ENCODE results near the gene DIP2C. TPM values are rescaled to one million over a fixed set of nuclear protein-coding genes. Genes with fewer than 3 reads are reported as not detected.

DIP2C gene
- polyA plus RNA-seq, 3 donors, result 0.11 TPM; not detected in 2

DNA sequence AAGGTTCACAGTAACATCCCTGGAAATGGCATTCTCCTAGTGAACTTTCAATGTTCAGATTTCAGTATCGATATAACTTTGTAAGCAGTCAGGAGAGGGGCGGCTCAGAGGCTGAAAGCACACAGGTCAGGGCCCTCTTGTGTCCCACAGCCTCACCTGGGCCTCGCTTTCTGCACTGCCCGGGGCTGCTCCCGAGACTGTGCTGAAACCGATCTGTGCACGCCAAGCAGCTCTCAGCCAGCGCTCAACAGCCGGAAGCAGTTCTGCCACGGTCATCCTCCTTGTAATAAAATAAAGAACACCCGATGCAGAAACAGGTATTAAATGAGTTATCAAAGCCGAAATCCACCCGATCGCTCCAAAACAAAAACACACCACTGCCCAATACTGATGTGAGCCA lies 106.0 kb downstream of the DIP2C start:
- WGBS (ENCODE audit: insufficient coverage), result 95% methylated on average over 13 of the region's 14 CpGs
- Histone ChIP-seq H3K4me2 (replicated peaks; ENCODE audit: extremely low read depth, low read length, poor library complexity, severe bottlenecking) (no peak overlapping the region), H4K20me1 (ENCODE audit: insufficient read depth, low read length) (no peaks in the 10 kb centered on the region), H3K79me2 (ENCODE audit: insufficient read depth, low read length) (no peaks in the 10 kb centered on the region), H3K27me3 (ENCODE audit: control insufficient read depth in 2 of 2, insufficient read depth in 2 of 2, low read length in 2 of 2) (no peaks in the 10 kb centered on the region), H3K4me1 (ENCODE audit: control insufficient read depth in 1 of 2, insufficient read depth in 2 of 2, low read length in 2 of 2) (no peaks in the 10 kb centered on the region), H3K9me3 (replicated peaks in 1 of 2; ENCODE audit: control insufficient read depth in 1 of 2, insufficient read depth in 1 of 2, low read length in 2 of 2) (peaks cover 0 to 11% of the 10 kb centered on the region in 2 donors), H3K9ac (ENCODE audit: insufficient read depth, low read length, poor library complexity, severe bottlenecking) (no peak overlapping the region), H2AFZ (ENCODE audit: insufficient read depth, low read depth, low read length, poor library complexity, severe bottlenecking) (no peak overlapping the region), H3K27ac (ENCODE audit: low read depth in 1 of 2, low read length in 2 of 2) (no peak overlapping the region), H3K4me3 (replicated peaks in 1 of 3; ENCODE audit: low read depth in 2 of 3, low read length in 3 of 3) (no peak overlapping the region), H3K36me3 (replicated peaks in 1 of 2; ENCODE audit: control insufficient read depth in 1 of 2, insufficient read depth in 2 of 2, low read length in 2 of 2) (no peaks in the 10 kb centered on the region)
- no peak for DNase-seq
- intact Hi-C loops (cut with micrococcal nuclease), result no loop called here
- Mint-ChIP-seq H3K4me3 (no peak overlapping the region), H3K27ac (no peak overlapping the region), H3K4me1 (no peaks in the 10 kb centered on the region), H3K36me3 (no peaks in the 10 kb centered on the region), H3K27me3 (ENCODE audit: low read depth in 3 of 3) (peaks cover 7 to 10% (median 9%) of the 10 kb centered on the region in 3 donors), H3K9me3 (peaks cover 1 to 4% (median 2%) of the 10 kb centered on the region in 7 donors)
- TF ChIP-seq, protein P1, sequence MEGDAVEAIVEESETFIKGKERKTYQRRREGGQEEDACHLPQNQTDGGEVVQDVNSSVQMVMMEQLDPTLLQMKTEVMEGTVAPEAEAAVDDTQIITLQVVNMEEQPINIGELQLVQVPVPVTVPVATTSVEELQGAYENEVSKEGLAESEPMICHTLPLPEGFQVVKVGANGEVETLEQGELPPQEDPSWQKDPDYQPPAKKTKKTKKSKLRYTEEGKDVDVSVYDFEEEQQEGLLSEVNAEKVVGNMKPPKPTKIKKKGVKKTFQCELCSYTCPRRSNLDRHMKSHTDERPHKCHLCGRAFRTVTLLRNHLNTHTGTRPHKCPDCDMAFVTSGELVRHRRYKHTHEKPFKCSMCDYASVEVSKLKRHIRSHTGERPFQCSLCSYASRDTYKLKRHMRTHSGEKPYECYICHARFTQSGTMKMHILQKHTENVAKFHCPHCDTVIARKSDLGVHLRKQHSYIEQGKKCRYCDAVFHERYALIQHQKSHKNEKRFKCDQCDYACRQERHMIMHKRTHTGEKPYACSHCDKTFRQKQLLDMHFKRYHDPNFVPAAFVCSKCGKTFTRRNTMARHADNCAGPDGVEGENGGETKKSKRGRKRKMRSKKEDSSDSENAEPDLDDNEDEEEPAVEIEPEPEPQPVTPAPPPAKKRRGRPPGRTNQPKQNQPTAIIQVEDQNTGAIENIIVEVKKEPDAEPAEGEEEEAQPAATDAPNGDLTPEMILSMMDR (IDR thresholded peaks at IDR 0.05), result no peak

DNA sequence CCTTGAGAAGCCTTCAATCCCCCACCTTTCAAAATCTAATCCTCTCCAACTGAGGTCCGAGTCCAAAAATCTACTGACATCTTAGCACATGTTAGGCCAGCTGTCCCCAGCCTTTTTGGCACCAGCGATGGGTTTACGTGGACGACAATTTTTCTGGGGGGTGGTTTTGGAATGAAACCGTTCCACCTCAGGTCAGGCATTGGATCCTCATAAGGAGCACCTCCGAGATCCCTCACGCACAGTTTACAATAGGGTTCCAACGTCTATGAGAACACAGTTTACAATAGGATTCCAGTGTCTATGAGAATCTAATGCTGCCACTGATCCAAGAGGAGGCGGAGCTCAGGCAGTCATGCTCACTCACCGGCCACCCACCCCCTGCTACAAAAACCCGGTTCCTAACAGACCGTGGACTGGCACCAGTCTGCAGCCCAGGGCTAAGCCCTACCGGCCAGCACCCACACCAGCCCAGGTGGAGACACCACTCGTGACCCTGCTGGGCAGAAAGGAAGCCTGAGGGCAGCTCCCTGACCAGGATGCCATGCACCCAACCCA lies 107.6 kb downstream of the DIP2C start:
- Histone ChIP-seq H3K9me3 (replicated peaks in 1 of 2; ENCODE audit: control insufficient read depth in 1 of 2, insufficient read depth in 1 of 2, low read length in 2 of 2) (peaks cover 0 to 11% of the 10 kb centered on the region in 2 donors), H4K20me1 (ENCODE audit: insufficient read depth, low read length) (no peaks in the 10 kb centered on the region), H3K27me3 (ENCODE audit: control insufficient read depth in 2 of 2, insufficient read depth in 2 of 2, low read length in 2 of 2) (no peaks in the 10 kb centered on the region), H3K4me2 (replicated peaks; ENCODE audit: extremely low read depth, low read length, poor library complexity, severe bottlenecking) (no peak overlapping the region), H3K27ac (ENCODE audit: low read depth in 1 of 2, low read length in 2 of 2) (no peak overlapping the region), H3K79me2 (ENCODE audit: insufficient read depth, low read length) (no peaks in the 10 kb centered on the region), H3K4me3 (replicated peaks in 1 of 3; ENCODE audit: low read depth in 2 of 3, low read length in 3 of 3) (no peak overlapping the region), H3K4me1 (ENCODE audit: control insufficient read depth in 1 of 2, insufficient read depth in 2 of 2, low read length in 2 of 2) (no peaks in the 10 kb centered on the region), H3K36me3 (replicated peaks in 1 of 2; ENCODE audit: control insufficient read depth in 1 of 2, insufficient read depth in 2 of 2, low read length in 2 of 2) (no peaks in the 10 kb centered on the region), H2AFZ (ENCODE audit: insufficient read depth, low read depth, low read length, poor library complexity, severe bottlenecking) (no peak overlapping the region), H3K9ac (ENCODE audit: insufficient read depth, low read length, poor library complexity, severe bottlenecking) (no peak overlapping the region)
- no peak for DNase-seq
- no peaks in the 10 kb centered on the region for H3K36me3 Mint-ChIP-seq
- 85% methylated on average over 13 of the region's 14 CpGs for WGBS (ENCODE audit: insufficient coverage)
- no peaks in the 10 kb centered on the region for H3K4me1 Mint-ChIP-seq
- H3K9me3 Mint-ChIP-seq, result peaks cover 1 to 4% (median 2%) of the 10 kb centered on the region in 7 donors
- TF ChIP-seq, protein P1 (IDR thresholded peaks at IDR 0.05), result no peak
- peaks cover 8 to 10% (median 8%) of the 10 kb centered on the region in 3 donors for H3K27me3 Mint-ChIP-seq (ENCODE audit: low read depth in 3 of 3)
- H3K27ac Mint-ChIP-seq, result no peak overlapping the region
- intact Hi-C loops (cut with micrococcal nuclease), result no loop called here
- no peak overlapping the region for H3K4me3 Mint-ChIP-seq

All from CD14-positive monocyte (primary cell).